Gastroesophageal sphincter (tissue), 4 donors: ENCODE data around the gene GCSH. TPM values are rescaled to one million over a fixed set of nuclear protein-coding genes. Genes with fewer than 3 reads are reported as not detected.
"Not testable (repeated sequence)": the region's sequence is repeated elsewhere in the genome, so short reads cannot be mapped to it uniquely, and the experiment has no call there.

ENCODE experiments used
- ATAC-seq: fragments of 150-250 bp; one replicate; pipeline ENCODE4 v1.9.1; 2016; ENCODE audit warnings: mild to moderate bottlenecking, moderate library complexity
- H3K27ac ChIP-seq, 4 donors: fragments of 200-600 bp; sonication (generic) in 3 of 4; 1 replicate in 3 of 4; 2 replicates in 1 of 4; pipeline ENCODE4 v1.5.1; 2016 to 2019
- H3K27me3 ChIP-seq: fragments of 200-600 bp; sonication (generic); one replicate; pipeline ENCODE4 v1.5.1; 2019
- H3K36me3 ChIP-seq, 2 donors: fragments of 200-600 bp; sonication (generic); one replicate each; pipeline ENCODE4 v1.5.1; 2019; ENCODE audit warnings: control low read depth in 1 of 2
- H3K4me1 ChIP-seq, 3 donors: fragments of 200-600 bp; sonication (generic); 1 replicate in 2 of 3; 2 replicates in 1 of 3; pipeline ENCODE4 v1.5.1; 2016 to 2019; ENCODE audit warnings: control low read depth in 2 of 3
- H3K4me3 ChIP-seq, 2 donors: fragments of 200-600 bp; sonication (generic); one replicate each; pipeline ENCODE4 v1.5.1; 2019; ENCODE audit warnings: mild to moderate bottlenecking in 1 of 2, moderate library complexity in 1 of 2
- H3K9me3 ChIP-seq, 3 donors: fragments of 200-600 bp; sonication (generic); one replicate each; pipeline ENCODE4 v1.5.1; 2017 to 2019; ENCODE audit warnings: control low read depth in 2 of 3
- EP300 ChIP-seq: sonication (generic); formaldehyde crosslinking; IDR thresholded peaks from one replicate; pipeline ENCODE4 v1.6.1; 2017; ENCODE audit warnings: antibody characterized with exemption, mild to moderate bottlenecking
- POLR2A ChIP-seq, 2 donors: fragments of 450-650 bp; IDR thresholded peaks; one replicate each; pipeline ENCODE4 v1.6.1; 2017; ENCODE audit warnings: antibody characterized with exemption in 2 of 2, mild to moderate bottlenecking in 2 of 2, moderate library complexity in 1 of 2
- POLR2AphosphoS5 ChIP-seq: sonication (generic); formaldehyde crosslinking; IDR thresholded peaks from one replicate; pipeline ENCODE4 v1.6.1; 2017; ENCODE audit warnings: antibody characterized with exemption
- WGBS, 2 donors: methylation state at CpG; one replicate each; pipeline ENCODE4 v1.1.5; 2018; ENCODE audit warnings: low coverage in 1 of 2; 5-methylcytosine and 5-hydroxymethylcytosine counted together
- total RNA-seq, 4 donors: library from RNA; depleted of rRNA; stranded (reverse); fragments of >200 nt; gene quantifications; one replicate each; pipeline ENCODE4 v1.1.0, GENCODE V29; 2016
- TF ChIP-seq, protein P1 (sequence below), 4 experiments: fragments of 200-600 bp in 2 of 4; fragments of 450-650 bp in 2 of 4; sonication (generic) in 1 of 4; IDR thresholded peaks; one replicate each; pipeline ENCODE4 v1.5.1; 2017 to 2019; ENCODE audit warnings: antibody characterized with exemption in 4 of 4, mild to moderate bottlenecking in 2 of 4, moderate library complexity in 2 of 4

The GCSH gene
- total RNA-seq, 4 donors from 2014 or later, result 11.8 to 22.4 (median 12.8) TPM

DNA sequence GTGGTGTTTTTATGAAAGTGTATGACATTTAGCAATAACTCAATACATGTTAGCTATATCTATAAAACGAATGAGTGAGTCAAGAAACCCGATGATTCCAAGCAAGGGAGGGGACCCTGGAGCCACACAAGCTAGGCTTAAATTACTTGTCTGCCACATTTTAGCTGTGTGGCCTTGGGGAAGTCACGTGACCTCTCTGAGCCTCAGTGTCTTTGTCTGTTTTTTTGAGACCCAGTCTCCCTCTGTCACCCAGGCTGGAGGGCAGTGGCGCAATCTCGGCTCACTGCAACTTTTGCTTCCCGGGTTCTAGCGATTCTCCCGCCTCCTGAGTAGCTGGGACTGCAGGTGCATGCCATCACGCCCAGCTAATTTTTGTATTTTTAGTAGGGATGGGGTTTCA, 20.1 kb upstream of the GCSH start:
- no peak overlapping the region for H3K4me3 ChIP-seq
- no peak for ATAC-seq
- no peak overlapping the region for H3K27ac ChIP-seq
- TF ChIP-seq EP300 (no peak), POLR2AphosphoS5 (no peak), POLR2A (IDR thresholded peaks at IDR 0.05) (no peak)
- WGBS, 2 donors, result 83 to 98% methylated on average over 2 to 5 of the region's 9 CpGs
- H3K9me3 ChIP-seq, result no peaks in the 10 kb centered on the region
- H3K4me1 ChIP-seq, result no peaks in the 10 kb centered on the region
- H3K27me3 ChIP-seq, result peaks cover 7% of the 10 kb centered on the region
- no peaks in the 10 kb centered on the region for H3K36me3 ChIP-seq

DNA sequence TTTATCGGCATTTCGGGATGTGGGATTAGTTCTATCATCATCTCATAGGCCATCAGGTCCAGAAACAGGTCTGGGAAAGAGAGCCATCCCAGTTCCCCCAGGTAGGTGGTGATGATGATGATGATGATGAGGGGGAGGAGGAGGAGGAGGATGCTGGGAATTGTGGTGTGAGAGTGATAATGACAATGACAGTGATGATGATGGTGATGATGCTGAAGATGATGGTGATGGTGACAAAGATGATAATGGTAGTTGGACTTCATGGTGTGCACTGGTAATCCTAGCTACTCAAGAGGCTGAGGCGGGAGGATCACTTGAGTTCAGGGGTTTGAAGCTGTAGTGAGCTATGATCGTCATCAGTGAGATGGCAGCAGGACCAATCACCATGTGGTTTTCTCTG, 16.3 kb upstream of the GCSH start:
- 98 to 100% methylated on average over 1 to 4 of the region's 4 CpGs for WGBS, 2 donors
- Histone ChIP-seq H3K27me3 (peaks cover 7% of the 10 kb centered on the region), H3K4me3 (no peak overlapping the region), H3K9me3 (no peaks in the 10 kb centered on the region), H3K36me3 (no peaks in the 10 kb centered on the region), H3K27ac (no peak overlapping the region), H3K4me1 (no peaks in the 10 kb centered on the region)
- no peak for TF ChIP-seq POLR2A (IDR thresholded peaks at IDR 0.05)
- TF ChIP-seq EP300, result no peak
- TF ChIP-seq, protein P1, sequence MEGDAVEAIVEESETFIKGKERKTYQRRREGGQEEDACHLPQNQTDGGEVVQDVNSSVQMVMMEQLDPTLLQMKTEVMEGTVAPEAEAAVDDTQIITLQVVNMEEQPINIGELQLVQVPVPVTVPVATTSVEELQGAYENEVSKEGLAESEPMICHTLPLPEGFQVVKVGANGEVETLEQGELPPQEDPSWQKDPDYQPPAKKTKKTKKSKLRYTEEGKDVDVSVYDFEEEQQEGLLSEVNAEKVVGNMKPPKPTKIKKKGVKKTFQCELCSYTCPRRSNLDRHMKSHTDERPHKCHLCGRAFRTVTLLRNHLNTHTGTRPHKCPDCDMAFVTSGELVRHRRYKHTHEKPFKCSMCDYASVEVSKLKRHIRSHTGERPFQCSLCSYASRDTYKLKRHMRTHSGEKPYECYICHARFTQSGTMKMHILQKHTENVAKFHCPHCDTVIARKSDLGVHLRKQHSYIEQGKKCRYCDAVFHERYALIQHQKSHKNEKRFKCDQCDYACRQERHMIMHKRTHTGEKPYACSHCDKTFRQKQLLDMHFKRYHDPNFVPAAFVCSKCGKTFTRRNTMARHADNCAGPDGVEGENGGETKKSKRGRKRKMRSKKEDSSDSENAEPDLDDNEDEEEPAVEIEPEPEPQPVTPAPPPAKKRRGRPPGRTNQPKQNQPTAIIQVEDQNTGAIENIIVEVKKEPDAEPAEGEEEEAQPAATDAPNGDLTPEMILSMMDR (IDR thresholded peaks at IDR 0.05), result no peak
- TF ChIP-seq POLR2AphosphoS5, result no peak
- no peak for ATAC-seq

DNA sequence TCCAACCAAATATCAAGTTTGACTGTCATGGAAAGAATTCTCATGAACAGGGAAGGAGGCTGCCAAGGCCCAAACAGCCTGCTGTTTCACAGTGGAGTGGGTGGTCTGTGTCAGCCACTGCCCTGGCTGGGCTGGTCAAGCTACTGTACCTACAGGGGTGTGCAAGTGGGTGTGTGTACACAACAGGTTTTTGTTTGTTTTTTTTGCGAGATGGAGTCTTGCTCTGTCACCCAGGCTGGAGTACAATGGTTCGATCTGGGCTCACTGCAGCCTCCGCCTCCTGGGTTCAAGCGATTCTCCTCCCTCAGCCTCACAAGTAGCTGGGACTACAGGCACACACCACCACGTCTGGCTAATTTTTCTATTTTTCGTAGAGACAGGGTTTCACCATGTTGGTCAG, 13.1 kb upstream of the GCSH start:
- whole genome bisulfite sequencing, 2 donors, result 85 to 91% methylated on average over 5 to 6 of the region's 6 CpGs
- not testable (repeated sequence) for H3K4me1 ChIP-seq, H3K27me3 ChIP-seq, H3K36me3 ChIP-seq, ATAC-seq, H3K27ac ChIP-seq, H3K4me3 ChIP-seq, H3K9me3 ChIP-seq

DNA sequence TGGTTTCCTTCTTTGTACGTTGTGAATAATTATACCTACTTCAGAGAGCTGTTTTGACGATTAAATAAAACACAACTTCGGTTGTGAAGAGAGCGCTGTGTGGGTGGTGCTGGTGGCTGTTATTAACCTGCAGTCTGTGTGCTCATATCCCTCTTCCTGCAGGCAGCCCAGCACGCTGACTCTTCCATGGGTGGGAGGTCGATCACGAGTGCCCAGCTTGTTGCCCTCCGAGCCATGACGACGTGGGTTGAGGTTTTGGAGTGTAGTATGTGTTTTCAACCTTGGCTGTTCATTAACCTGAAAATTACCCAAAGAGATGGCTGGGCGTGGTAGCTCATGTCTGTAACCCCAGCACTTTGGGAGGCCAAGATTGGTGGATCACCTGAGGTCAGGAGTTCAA, 11.3 kb upstream of the GCSH start:
- TF ChIP-seq POLR2A (IDR thresholded peaks at IDR 0.05), result no peak
- no peak for TF ChIP-seq EP300
- TF ChIP-seq POLR2AphosphoS5, result no peak
- TF ChIP-seq, protein P1 (IDR thresholded peaks at IDR 0.05), result no peak
- Histone ChIP-seq H3K4me3 (no peak overlapping the region), H3K9me3 (no peaks in the 10 kb centered on the region), H3K27ac (no peak overlapping the region), H3K27me3 (no peaks in the 10 kb centered on the region), H3K36me3 (no peaks in the 10 kb centered on the region), H3K4me1 (no peaks in the 10 kb centered on the region)
- ATAC-seq, result no peak
- WGBS, 2 donors, result 66 to 72% methylated on average over 4 to 8 of the region's 11 CpGs

DNA sequence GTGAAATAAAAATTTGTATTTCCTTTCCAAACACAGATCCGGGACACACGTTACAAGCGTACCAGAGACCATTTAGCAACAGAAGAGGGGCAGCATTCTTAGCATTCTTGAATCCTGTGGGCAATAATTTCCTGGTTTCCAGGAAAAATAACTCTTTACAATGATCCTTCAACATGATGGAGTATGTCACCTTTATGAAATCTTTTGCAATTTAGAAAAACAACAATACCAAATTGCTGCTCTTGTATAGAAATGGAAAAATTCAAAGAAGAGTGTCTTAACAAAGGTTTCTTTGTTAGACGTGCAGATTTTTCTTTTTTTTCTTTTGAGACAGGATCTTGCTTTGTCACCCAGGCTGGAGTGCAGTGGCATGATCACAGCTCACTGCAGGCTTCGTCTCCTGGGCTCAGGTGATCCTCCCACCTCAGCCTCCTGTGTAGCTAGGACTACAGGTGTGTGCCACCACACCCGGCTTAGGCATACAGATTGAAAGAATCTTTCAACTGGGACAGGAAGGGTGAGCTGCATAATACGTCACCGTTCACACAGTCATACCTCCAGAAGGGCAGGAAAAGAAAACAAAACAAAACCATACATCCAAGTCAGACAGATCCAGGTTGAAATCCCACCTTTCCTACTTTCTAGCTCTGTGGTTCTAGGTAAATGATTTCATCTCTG, 10.8 kb upstream of the GCSH start:
- Histone ChIP-seq H3K4me3 (no peak overlapping the region), H3K9me3 (no peaks in the 10 kb centered on the region), H3K4me1 (no peaks in the 10 kb centered on the region), H3K27me3 (no peaks in the 10 kb centered on the region), H3K36me3 (no peaks in the 10 kb centered on the region), H3K27ac (no peak overlapping the region)
- no peak for ATAC-seq
- WGBS, 2 donors, result 50 to 56% methylated on average over 4 to 7 of the region's 8 CpGs
- TF ChIP-seq EP300, result no peak
- TF ChIP-seq POLR2AphosphoS5, result no peak
- TF ChIP-seq, protein P1 (IDR thresholded peaks at IDR 0.05), result no peak
- TF ChIP-seq POLR2A (IDR thresholded peaks at IDR 0.05), result no peak

DNA sequence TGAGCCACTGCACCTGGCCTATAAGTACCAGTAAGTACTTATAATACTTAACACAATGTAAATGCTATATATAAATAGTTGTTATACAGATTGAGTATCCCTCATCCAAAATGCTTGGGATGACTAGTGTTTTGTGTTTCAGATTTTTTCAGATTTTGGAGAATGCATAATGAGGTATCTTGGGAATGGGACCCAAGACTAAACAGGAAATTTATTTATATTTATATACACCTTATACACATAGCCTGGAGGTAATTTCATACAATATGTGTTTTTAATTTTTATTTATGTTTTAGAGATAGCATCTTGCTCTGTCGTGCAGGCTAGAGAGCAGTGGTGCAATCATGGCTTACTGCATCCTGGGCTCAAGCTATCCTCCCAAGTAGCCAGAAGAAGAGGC, 9.8 kb upstream of the GCSH start:
- TF ChIP-seq, protein P1 (IDR thresholded peaks at IDR 0.05), result no peak
- no peak for TF ChIP-seq POLR2AphosphoS5
- TF ChIP-seq EP300, result no peak
- TF ChIP-seq POLR2A (IDR thresholded peaks at IDR 0.05), result no peak
- no peaks in the 10 kb centered on the region for H3K36me3 ChIP-seq
- H3K4me1 ChIP-seq, result no peaks in the 10 kb centered on the region
- no peaks in the 10 kb centered on the region for H3K9me3 ChIP-seq
- no peak overlapping the region for H3K27ac ChIP-seq
- H3K4me3 ChIP-seq, result no peak overlapping the region
- H3K27me3 ChIP-seq, result no peaks in the 10 kb centered on the region
- no peak for ATAC-seq
- WGBS, 2 donors, result 43% methylated on average over 1 of the region's 1 CpG; no CpG with 5 or more reads in 1 of the 2 donors
